ENCODE measurements around the gene BACE2. TPM values are rescaled to one million over a fixed set of nuclear protein-coding genes. Genes with fewer than 3 reads are reported as not detected.

BACE2 gene
- total and polyA plus RNA-seq, 2 of the 13 experiments (the other 11 are each of a cell fraction or from before 2014, with no cell fraction given), result 0.07 to 0.11 TPM

DNA sequence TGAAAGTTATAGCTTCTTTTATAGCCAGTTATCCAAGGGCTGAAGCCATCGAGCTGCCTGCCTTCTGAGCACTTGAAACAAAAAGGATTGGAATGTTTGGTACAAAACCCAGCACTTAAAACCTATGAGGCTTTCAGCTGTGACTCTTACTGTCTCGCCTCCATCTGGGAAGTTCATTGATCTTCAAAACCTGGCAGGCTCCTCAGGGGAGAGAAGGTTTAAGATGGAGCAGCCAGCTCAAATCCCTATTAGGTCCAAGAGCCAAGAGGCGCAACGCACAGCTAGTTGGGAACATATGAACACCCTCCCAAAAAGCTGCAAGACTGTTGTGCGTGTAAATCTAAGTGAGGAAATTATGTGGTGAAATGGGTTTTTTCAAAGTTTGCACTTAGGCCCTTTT lies 33.4 kb downstream of the BACE2 start (continued):
- TF ChIP-seq TEAD3 (CRISPR knock-in tag; optimal IDR thresholded peaks at IDR 0.05; ENCODE audit: borderline replicate concordance) (no peak), ETS1 (CRISPR knock-in tag; IDR thresholded peaks at IDR 0.05) (no peak), GABPB1 (CRISPR knock-in tag; IDR thresholded peaks at IDR 0.05) (no peak), POGZ (CRISPR knock-in tag; IDR thresholded peaks at IDR 0.05) (no peak), ZFP37 (CRISPR knock-in tag; IDR thresholded peaks at IDR 0.05; ENCODE audit: borderline replicate concordance) (no peak)
- TF ChIP-seq, protein P1, sequence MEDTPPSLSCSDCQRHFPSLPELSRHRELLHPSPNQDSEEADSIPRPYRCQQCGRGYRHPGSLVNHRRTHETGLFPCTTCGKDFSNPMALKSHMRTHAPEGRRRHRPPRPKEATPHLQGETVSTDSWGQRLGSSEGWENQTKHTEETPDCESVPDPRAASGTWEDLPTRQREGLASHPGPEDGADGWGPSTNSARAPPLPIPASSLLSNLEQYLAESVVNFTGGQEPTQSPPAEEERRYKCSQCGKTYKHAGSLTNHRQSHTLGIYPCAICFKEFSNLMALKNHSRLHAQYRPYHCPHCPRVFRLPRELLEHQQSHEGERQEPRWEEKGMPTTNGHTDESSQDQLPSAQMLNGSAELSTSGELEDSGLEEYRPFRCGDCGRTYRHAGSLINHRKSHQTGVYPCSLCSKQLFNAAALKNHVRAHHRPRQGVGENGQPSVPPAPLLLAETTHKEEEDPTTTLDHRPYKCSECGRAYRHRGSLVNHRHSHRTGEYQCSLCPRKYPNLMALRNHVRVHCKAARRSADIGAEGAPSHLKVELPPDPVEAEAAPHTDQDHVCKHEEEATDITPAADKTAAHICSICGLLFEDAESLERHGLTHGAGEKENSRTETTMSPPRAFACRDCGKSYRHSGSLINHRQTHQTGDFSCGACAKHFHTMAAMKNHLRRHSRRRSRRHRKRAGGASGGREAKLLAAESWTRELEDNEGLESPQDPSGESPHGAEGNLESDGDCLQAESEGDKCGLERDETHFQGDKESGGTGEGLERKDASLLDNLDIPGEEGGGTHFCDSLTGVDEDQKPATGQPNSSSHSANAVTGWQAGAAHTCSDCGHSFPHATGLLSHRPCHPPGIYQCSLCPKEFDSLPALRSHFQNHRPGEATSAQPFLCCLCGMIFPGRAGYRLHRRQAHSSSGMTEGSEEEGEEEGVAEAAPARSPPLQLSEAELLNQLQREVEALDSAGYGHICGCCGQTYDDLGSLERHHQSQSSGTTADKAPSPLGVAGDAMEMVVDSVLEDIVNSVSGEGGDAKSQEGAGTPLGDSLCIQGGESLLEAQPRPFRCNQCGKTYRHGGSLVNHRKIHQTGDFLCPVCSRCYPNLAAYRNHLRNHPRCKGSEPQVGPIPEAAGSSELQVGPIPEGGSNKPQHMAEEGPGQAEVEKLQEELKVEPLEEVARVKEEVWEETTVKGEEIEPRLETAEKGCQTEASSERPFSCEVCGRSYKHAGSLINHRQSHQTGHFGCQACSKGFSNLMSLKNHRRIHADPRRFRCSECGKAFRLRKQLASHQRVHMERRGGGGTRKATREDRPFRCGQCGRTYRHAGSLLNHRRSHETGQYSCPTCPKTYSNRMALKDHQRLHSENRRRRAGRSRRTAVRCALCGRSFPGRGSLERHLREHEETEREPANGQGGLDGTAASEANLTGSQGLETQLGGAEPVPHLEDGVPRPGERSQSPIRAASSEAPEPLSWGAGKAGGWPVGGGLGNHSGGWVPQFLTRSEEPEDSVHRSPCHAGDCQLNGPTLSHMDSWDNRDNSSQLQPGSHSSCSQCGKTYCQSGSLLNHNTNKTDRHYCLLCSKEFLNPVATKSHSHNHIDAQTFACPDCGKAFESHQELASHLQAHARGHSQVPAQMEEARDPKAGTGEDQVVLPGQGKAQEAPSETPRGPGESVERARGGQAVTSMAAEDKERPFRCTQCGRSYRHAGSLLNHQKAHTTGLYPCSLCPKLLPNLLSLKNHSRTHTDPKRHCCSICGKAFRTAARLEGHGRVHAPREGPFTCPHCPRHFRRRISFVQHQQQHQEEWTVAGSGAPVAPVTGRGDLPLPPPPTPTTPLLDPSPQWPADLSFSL (CRISPR knock-in tag; IDR thresholded peaks at IDR 0.05), result no peak
